ENCODE data around the gene PHF2. TPM values are rescaled to one million over a fixed set of nuclear protein-coding genes. Genes with fewer than 3 reads are reported as not detected.

PHF2 gene
- total RNA-seq, 1 donor from 2014 or later, result 22.9 TPM

DNA sequence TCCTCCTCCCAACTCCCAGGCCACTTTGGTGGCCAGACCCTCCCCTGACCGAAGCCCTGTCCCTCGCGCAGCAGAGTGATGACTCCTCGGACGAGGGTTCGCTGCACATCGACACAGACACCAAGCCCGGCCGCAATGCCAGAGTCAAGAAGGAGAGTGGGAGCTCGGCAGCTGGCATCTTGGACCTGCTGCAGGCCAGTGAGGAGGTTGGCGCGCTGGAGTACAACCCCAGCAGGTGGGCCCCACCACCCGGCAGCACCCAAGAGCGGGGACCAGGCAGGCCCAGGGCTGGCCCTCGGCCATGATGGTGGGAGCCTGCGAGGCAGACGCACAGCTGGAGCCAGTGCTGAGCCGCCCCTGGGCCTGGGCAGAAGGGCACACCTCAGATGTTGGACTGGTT is 90.6 kb downstream of the PHF2 start:
- DNase-seq, result peak; percentile 11
- H3K27ac Mint-ChIP-seq (ENCODE audit: unreplicated experiment), result no peak overlapping the region
- peaks cover 6% of the 10 kb centered on the region for H3K4me1 Mint-ChIP-seq (ENCODE audit: low read depth, unreplicated experiment)
- no peak for TF ChIP-seq CTCF (IDR thresholded peaks at IDR 0.05; ENCODE audit: partially characterized antibody, unreplicated experiment)
- H3K4me3 Mint-ChIP-seq (ENCODE audit: unreplicated experiment), result no peak overlapping the region
- H3K9me3 Mint-ChIP-seq (ENCODE audit: unreplicated experiment), result peaks cover 7% of the 10 kb centered on the region
- peaks cover 4% of the 10 kb centered on the region for H3K27me3 Mint-ChIP-seq (ENCODE audit: unreplicated experiment)
- H3K36me3 Mint-ChIP-seq (ENCODE audit: unreplicated experiment), result no peaks in the 10 kb centered on the region

DNA sequence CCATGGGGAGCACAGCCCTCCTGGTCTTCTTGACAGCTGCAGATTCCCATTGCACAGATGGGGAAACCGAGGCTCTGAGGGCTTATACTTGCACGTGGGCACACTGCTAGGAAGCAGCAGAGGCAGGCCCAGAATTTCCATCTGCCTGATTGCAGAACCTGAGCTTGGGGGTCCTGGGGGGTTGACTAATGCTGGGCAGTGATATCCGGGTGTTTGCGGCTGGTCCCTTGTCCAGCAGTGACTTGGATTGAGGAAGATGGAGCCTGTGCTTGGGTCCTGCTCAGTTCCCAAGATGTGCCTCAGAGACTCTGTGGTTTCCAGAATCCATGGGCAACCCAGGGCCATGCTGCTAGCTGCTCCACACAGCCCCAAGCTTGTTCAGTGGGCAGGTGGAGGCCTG is 91.2 kb downstream of the PHF2 start:
- Mint-ChIP-seq H3K27ac (ENCODE audit: unreplicated experiment) (no peak overlapping the region), H3K27me3 (ENCODE audit: unreplicated experiment) (peaks cover 4% of the 10 kb centered on the region), H3K4me1 (ENCODE audit: low read depth, unreplicated experiment) (peaks cover 6% of the 10 kb centered on the region), H3K9me3 (ENCODE audit: unreplicated experiment) (peaks cover 7% of the 10 kb centered on the region), H3K36me3 (ENCODE audit: unreplicated experiment) (no peaks in the 10 kb centered on the region), H3K4me3 (ENCODE audit: unreplicated experiment) (no peak overlapping the region)
- TF ChIP-seq CTCF (IDR thresholded peaks at IDR 0.05; ENCODE audit: partially characterized antibody, unreplicated experiment), result no peak
- peak; percentile 13 for DNase-seq

GRCh38 chr9:93668261-93668871 is 92.0 kb downstream of the PHF2 start:
- peak overlapping the region; percentile 59 for H3K27ac Mint-ChIP-seq (ENCODE audit: unreplicated experiment)
- no peak overlapping the region for H3K4me3 Mint-ChIP-seq (ENCODE audit: unreplicated experiment)
- peaks cover 4% of the 10 kb centered on the region for H3K27me3 Mint-ChIP-seq (ENCODE audit: unreplicated experiment)
- no peak for TF ChIP-seq CTCF (IDR thresholded peaks at IDR 0.05; ENCODE audit: partially characterized antibody, unreplicated experiment)
- peaks cover 7% of the 10 kb centered on the region for H3K9me3 Mint-ChIP-seq (ENCODE audit: unreplicated experiment)
- peak; percentile 27 for DNase-seq
- no peaks in the 10 kb centered on the region for H3K36me3 Mint-ChIP-seq (ENCODE audit: unreplicated experiment)
- peaks cover 6% of the 10 kb centered on the region for H3K4me1 Mint-ChIP-seq (ENCODE audit: low read depth, unreplicated experiment)

DNA sequence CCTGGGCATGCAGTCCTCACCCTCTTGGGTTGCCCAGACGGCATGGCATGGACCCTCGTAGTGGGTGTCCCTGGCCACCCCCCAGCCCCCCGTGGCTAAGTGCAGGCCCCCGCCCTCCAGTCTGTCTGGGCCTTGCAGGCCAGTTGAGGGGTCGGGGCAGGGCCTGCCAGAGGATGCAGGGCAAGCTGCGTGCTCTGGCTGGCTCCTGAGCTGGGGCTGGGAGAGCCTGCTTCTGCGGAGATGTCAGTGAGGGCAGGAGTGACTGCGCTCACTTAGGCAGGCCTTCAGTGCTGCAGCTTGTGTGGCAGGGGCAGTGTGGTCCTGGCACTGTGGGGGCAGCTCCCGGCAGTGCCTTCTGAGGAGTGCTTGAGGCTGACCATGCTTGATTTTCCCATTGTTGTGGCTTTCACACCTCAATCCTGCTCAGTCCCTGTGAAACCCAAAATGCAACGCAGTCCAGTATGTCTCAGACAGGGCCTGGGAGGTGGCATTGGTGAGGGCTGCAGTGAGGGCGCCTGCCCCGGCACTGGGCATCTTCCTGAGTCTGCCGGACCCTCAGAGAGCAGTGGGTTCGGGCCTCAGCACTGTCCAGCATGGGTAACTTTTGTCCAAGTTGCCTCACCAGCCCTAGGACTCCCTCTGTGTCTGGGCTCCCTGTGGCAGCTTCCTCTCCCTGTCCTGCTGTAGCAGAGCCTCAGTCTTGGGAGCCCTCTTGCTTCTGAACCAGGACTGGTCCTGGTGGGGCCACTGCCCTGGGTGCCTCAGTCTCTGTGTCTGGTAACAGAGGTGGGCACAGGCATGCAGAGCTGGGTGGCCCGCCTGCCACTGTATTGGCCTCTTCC is 93.0 kb downstream of the PHF2 start:
- peaks cover 7% of the 10 kb centered on the region for H3K9me3 Mint-ChIP-seq (ENCODE audit: unreplicated experiment)
- peaks cover 4% of the 10 kb centered on the region for H3K27me3 Mint-ChIP-seq (ENCODE audit: unreplicated experiment)
- no peak for TF ChIP-seq CTCF (IDR thresholded peaks at IDR 0.05; ENCODE audit: partially characterized antibody, unreplicated experiment)
- H3K36me3 Mint-ChIP-seq (ENCODE audit: unreplicated experiment), result no peaks in the 10 kb centered on the region
- H3K4me3 Mint-ChIP-seq (ENCODE audit: unreplicated experiment), result no peak overlapping the region
- peak; percentile 33 for DNase-seq
- peak overlapping the region; percentile 45 for H3K27ac Mint-ChIP-seq (ENCODE audit: unreplicated experiment)
- peaks cover 6% of the 10 kb centered on the region for H3K4me1 Mint-ChIP-seq (ENCODE audit: low read depth, unreplicated experiment)

GRCh38 chr9:93669958-93670207 is 93.5 kb downstream of the PHF2 start:
- TF ChIP-seq CTCF (IDR thresholded peaks at IDR 0.05; ENCODE audit: partially characterized antibody, unreplicated experiment), result no peak
- H3K4me3 Mint-ChIP-seq (ENCODE audit: unreplicated experiment), result no peak overlapping the region
- DNase-seq, result peak; percentile 20
- H3K9me3 Mint-ChIP-seq (ENCODE audit: unreplicated experiment), result peaks cover 4% of the 10 kb centered on the region
- peaks cover 4% of the 10 kb centered on the region for H3K27me3 Mint-ChIP-seq (ENCODE audit: unreplicated experiment)
- H3K36me3 Mint-ChIP-seq (ENCODE audit: unreplicated experiment), result no peaks in the 10 kb centered on the region
- H3K27ac Mint-ChIP-seq (ENCODE audit: unreplicated experiment), result peak overlapping the region; percentile 45
- H3K4me1 Mint-ChIP-seq (ENCODE audit: low read depth, unreplicated experiment), result peaks cover 6% of the 10 kb centered on the region
